Activated CD4-positive, alpha-beta T cell treated with anti-CD3 and anti-CD28 coated beads, Interleukin-2, amount 50 U/mL, for 1 hour (primary cell): ENCODE data around the gene ACOX2.
A peak's percentile ranks its signal among the peaks of the same experiment; 100 is the strongest.

Source experiments
- DNase-seq: peaks from one replicate; pipeline ENCODE4 v3.0.0-alpha.2; 2020

The ACOX2 gene

GRCh38 chr3:58497097-58497496, 39.9 kb downstream of the ACOX2 start:
- no peak for DNase-seq

GRCh38 chr3:58496206-58496857, 40.7 kb downstream of the ACOX2 start:
- DNase-seq: no peak

GRCh38 chr3:58495101-58495500, 41.9 kb downstream of the ACOX2 start:
- DNase-seq: no peak

- no peak for DNase-seq
Observed at GRCh38 chr3:58494107-58494506, 42.9 kb downstream of the ACOX2 start.

- DNase-seq: peak; percentile 9
Observed at GRCh38 chr3:58492494-58492905, 44.5 kb downstream of the ACOX2 start.

GRCh38 chr3:58491506-58492402, 45.2 kb downstream of the ACOX2 start, which contains the start of gene KCTD6:
KCTD6 (plus strand) TSS chr3:58492096; CDS start chr3:58498756, 6,660 bp downstream.
- DNase-seq: peak; percentile 81

- no peak for DNase-seq
Observed at GRCh38 chr3:58490860-58491501, 46.0 kb downstream of the ACOX2 start.

GRCh38 chr3:58488967-58489366, 48.0 kb downstream of the ACOX2 start:
- DNase-seq: no peak

GRCh38 chr3:58487140-58487886, 49.7 kb downstream of the ACOX2 start:
- DNase-seq: no peak

- DNase-seq: no peak
Observed at GRCh38 chr3:58485801-58486435, 51.1 kb downstream of the ACOX2 start.

GRCh38 chr3:58484722-58485069, 52.3 kb downstream of the ACOX2 start:
- no peak for DNase-seq

- DNase-seq: no peak
Observed at GRCh38 chr3:58484045-58484721, 52.8 kb downstream of the ACOX2 start.

GRCh38 chr3:58482917-58483636, 53.9 kb downstream of the ACOX2 start:
- DNase-seq: no peak

GRCh38 chr3:58480309-58480708, 56.7 kb downstream of the ACOX2 start:
- DNase-seq: no peak

- DNase-seq: no peak
Observed at GRCh38 chr3:58478781-58479180, 58.2 kb downstream of the ACOX2 start.

- DNase-seq: no peak
Observed at GRCh38 chr3:58474967-58475578, 61.9 kb downstream of the ACOX2 start.

GRCh38 chr3:58474348-58474911, 62.6 kb downstream of the ACOX2 start:
- no peak for DNase-seq

GRCh38 chr3:58473275-58473674, 63.7 kb downstream of the ACOX2 start:
- DNase-seq: no peak

GRCh38 chr3:58471025-58471887, 65.7 kb downstream of the ACOX2 start:
- DNase-seq: no peak
